HG03442 (cell line): Measurements from ENCODE around the gene SIRT6.
"Not testable (repeated sequence)": the region's sequence is repeated elsewhere in the genome, so short reads cannot be mapped to it uniquely, and the experiment has no call there.

Experiments
- ATAC-seq: cut with Tn5 transposase; IDR thresholded peaks from one replicate; pipeline ENCODE4 v1.9.1; 2021; ENCODE audit warnings: mild to moderate bottlenecking, moderate library complexity; ENCODE audit not compliant: unreplicated experiment

SIRT6 gene

DNA sequence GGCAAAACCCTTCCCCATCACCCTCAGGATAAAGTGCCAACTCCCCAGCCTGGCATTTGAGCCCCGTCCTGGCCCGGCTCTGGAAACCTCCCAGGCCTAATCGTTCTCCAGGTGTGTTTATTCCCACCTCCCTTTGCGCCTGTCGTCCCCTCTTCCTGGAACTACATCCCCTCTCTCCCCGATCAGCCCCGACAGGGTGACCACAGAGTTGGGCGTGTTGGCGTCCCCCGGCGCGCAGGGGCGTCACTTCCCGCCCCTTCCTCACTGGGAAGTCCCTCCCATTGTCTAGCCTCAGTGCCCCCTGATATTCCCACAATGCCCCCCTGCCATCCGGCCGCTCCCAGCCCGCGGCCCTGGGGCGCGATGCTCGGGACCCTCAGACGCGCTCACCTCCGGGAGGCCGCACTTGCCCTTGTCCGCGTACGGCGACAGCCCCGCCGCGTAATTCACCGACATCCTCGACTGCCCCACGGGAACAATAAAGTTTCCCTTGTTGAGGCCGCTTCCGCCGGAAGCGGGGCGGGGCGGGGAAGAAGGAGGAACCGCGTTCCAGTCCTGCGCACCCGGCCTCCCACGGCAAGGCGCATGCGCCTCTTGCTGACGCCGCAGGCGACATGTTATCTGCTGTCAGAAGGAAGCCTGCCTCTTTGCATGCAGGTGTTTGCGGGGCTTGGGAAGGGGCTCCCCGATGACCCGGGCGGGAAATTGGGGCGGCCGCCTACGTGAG, at the start of gene SIRT6, which contains the start of gene ANKRD24:
Gene SIRT6 (minus strand): TSS at position 480 of the 727 bp plus-strand sequence. CDS start 24 bp downstream, at position 456.
Gene ANKRD24 (plus strand): TSS at position 606 of the 727 bp plus-strand sequence. CDS start 3,737 bp downstream, outside the sequence.
- peak; percentile 65 for ATAC-seq

DNA sequence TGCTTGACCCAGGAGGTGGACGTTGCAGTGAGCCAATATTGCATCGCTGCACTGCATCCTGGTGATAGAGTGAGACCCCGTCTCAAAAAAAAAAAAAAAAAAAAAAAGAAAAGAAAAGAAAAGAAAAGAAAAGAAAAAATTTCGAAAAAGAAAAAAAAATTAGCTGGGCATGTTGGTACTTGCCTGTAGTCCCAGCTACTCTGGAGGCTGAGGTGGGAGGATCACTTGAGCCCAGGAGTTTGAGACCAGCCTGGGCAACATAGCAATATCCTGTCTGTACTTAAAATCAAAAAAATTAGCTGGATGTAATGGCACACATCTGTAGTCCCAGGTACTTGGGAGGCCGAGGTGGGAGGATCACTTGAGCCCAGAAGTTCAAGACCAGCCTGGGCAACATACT, 49.8 kb upstream of the SIRT6 start:
- ATAC-seq: not testable (repeated sequence)

DNA sequence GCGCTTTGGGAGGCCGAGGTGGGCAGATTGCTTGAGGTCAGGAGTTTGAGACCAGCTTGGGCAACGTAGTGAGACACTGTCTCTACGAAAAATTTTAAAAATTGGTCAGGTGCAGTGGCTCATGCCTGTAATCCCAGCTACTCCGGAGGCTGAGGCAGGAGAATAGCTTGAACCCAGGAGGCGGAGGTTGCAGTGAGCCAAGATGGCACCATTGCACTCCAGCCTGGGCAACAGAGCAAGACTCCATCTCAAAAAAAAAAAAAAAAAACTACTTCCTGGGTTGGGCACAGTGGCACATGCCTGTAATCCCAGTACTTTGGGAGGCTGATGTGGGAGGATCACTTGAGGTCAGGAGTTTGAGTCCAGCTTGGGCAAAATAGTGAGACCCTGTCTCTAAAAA, 49.2 kb upstream of the SIRT6 start:
- ATAC-seq: not testable (repeated sequence)

DNA sequence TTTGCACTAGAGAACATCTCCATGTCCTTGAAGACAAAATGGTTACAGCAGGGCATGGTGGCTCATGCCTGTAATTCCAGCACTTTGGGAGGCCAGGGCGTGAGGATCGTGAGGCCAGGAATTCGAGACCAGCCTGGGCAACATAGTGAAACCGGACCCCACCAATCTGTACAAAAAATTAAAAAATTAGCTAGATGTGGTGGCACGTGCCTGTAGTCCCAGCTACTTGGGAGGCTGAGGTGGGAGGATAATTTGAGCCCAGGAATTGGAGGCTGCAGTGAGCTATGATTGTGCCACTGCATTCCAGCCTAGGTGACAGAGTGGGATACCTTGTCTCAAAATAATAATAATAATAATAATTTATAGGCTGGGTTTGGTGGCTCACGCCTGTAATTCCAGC, 47.9 kb upstream of the SIRT6 start:
- not testable (repeated sequence) for ATAC-seq

DNA sequence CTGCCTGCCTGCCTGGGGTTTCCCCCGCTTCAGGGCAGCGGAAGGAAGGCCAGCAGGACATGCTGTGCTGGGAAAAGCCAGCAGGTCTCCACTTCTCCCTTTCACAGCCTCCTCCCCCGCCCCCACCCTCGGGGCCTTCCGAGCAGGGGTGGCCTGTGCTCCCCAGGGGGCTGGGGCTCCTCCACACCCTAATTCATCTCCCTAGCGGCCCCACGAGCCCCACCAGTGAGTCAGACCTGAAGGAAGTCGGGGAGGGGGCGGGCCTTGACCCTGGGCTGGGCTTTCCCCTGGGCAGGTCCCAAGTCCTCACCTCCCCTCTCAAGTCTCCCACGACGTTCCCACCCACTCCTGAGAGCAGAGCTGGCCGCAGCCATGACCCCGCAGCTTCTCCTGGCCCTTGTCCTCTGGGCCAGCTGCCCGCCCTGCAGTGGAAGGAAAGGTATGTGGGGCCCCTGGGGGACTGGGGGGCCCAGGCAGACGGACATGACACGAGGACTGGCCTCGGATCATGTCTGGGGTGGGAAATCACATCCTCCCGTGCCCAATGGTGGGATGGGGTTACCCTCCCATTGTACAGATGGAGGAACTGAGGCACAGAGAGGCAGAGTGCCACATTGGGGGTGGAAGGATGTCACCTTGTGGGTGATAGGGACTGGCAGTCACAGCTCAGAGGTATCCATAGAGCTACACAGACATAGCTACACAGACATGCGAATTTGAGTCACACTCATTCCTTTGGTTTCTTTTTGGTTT, 47.0 kb upstream of the SIRT6 start, which contains the start of gene EBI3:
Gene EBI3 (plus strand): TSS at position 345 of the 753 bp plus-strand sequence. CDS start 28 bp downstream, at position 373.
- ATAC-seq: no peak

DNA sequence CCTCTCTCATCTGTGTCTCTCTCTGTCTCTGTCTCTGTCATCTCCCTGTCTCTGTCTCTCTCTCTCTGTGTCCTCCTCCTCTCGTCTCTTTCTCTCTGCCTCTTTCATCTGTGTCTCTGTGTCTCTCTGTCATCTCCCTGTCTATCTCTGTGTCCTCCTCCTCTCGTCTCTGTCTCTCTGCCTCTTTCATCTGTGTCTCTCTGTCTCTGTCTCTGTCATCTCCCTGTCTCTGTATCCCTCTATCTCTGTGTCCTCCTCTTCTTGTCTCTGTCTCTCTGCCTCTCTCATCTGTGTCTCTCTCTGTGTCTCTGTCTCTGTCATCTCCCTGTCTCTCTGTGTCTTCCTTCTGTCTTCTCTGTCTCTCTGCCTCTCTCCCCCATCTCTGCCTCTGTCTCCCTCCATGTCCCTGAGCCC, 46.4 kb upstream of the SIRT6 start:
- ATAC-seq: no peak

DNA sequence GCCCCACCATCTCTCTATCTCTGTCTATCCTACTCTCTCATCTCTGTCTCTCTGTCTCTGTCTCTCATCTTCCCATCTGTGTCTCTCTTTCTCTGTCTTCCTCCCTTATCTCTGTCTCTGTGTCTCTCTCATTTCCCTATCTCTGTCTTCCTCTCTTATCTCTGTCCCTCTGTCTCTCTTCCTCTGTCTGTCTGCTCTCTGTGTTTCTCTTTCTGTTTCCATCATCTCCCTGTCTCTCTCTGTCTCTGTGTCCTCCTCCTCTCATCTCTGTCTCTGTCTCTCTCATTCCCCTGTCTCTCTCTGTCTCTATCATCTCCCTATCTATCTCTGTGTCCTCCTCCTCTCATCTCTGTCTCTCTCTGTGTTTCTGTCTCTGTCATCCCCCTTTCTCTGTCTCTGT, 45.4 kb upstream of the SIRT6 start:
- ATAC-seq: no peak

DNA sequence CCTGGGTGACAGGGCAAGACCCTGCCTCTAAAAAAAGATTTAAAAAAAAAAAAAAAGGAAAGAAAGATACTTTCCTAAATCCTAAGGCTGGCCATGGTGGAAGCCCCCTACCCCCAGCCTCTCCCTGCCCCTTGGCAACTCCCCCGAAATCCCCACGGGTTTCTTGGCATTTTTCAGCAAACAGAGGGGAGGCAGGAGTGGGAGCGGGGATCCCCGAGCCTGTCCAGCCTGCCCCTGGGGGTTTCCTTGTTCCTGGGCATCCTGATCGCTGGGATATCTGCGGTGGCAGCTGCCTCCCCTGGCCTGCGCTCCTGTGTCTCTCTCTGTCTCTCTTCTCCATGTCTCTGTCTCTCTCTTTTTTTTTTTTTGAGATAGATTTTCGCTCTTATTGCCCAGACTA, 43.5 kb upstream of the SIRT6 start:
- ATAC-seq: no peak

DNA sequence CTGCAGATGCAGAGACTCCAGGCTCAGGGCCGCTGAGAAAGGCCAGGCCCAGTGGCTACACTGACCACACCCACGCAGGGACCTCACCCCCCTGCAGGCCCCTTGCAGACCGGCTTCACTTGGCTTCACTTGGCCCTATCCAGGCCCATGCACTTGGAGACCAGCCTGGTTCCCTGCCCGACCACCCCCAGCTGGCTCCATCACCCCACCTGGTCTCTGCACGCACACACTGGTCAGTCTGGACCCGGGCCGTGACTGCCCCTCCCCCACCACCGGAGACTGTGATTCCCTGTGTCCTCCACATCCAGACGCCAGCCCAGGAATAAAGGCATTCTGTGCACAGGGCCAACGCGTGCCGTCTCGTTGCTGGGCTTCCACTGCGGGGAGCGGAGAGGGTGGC, 42.1 kb upstream of the SIRT6 start:
- ATAC-seq: no peak

DNA sequence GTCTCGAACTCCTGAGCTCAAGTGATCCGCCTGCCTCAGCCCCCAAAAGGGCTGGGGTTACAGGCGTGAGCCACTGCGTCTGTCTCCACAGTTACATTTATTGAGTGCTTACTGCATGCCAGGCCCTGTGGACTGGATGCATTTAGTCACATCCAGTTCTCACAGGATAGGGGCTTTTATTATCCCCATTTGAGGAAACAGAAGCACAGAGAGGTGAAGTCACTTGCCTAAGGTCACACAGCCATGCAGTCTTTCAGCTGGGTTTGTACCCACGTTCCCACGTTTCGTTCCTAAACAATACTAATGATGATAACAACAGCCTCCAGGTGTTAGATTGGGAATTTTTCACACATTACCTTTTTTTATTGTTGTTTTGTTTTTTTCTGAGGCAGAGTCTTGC, 37.8 kb upstream of the SIRT6 start:
- ATAC-seq: no peak

DNA sequence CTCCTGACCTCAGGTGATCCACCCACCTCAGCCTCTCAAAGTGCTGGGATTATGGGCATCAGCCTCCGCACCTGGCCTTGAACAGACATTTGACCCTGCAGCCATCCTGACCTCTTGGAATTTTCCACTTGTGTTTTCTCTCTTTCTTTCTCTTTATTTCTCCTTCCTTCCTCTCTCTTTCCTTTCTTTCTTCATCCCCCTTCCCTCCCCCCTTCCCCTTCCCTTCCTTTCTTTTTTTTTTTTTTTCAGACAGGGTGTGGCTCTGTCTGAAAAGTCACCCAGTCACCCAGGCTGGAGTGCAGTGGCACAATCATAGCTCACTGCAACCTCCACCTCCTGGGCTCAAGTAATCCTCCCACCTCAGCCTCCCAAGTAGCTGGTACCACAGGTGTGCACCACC, 36.2 kb upstream of the SIRT6 start:
- ATAC-seq: not testable (repeated sequence)

DNA sequence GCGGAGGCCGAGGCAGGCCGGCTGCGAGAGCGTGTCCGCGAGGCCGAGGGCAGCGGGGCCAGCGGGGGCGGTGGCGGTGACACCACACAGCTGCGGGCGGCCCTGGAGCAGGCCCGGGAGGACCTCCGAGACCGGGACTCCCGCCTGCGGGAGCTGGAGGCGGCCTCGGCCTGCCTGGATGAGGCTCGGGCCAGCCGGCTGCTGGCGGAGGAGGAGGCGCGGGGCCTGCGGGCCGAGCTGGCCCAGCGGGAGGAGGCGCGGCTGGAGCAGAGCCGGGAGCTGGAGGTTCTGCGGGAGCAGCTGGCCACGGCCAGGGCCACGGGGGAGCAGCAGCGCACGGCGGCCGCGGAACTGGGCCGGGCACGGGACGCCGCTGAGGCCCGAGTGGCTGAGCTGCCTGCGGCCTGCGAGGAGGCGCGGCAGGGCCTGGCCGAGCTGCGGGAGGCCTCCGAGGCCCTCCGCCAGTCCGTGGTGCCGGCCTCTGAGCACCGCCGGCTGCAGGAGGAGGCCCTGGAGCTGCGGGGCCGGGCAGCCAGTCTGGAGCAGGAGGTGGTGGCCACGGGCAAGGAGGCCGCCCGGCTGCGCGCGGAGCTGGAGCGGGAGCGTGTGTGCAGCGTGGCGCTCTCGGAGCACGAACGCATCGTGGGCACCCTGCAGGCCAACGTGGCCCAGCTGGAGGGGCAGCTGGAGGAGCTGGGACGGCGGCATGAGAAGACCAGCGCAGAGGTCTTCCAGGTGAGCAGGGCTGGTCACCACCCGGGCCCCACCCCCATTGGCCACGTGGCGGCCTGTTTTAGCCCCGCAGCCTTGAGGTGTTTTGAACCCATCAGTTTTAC, 35.3 kb upstream of the SIRT6 start:
- ATAC-seq: no peak

DNA sequence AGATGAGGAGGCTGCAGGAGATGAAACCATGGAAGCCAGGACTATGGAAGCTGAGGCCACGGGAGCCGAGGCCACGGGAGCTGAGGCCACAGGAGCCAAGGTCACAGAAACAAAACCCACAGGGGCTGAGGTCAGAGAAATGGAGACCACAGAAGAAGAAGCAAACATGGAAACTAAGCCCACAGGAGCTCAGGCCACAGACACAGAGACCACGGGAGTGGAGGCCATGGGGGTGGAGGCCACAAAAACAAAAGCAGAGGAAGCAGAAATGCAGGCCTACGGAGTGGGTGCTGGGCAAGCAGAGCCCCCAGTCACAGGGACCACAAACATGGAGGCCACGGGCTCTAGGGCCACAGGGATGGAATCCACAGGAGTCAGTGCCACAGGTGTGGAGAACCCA, 34.5 kb upstream of the SIRT6 start:
- no peak for ATAC-seq

DNA sequence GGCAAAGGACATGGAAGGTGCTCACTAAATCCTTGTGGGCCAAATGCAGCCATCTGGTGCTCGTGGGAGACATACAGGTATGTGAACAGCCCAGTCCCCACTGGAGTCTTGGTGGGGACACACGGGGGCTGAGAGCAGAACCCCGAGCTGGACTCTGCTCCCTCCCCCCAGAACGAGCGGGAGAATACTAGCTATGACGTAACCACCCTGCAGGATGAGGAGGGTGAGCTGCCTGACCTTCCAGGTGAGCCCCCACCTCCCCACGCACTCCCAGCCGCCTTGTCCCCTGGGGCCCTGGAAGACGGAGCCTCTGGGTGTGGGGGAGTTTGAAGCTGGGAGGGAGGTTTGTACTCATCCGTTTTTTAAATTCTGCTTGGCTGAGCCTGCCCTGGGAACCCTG, 33.4 kb upstream of the SIRT6 start:
- no peak for ATAC-seq

DNA sequence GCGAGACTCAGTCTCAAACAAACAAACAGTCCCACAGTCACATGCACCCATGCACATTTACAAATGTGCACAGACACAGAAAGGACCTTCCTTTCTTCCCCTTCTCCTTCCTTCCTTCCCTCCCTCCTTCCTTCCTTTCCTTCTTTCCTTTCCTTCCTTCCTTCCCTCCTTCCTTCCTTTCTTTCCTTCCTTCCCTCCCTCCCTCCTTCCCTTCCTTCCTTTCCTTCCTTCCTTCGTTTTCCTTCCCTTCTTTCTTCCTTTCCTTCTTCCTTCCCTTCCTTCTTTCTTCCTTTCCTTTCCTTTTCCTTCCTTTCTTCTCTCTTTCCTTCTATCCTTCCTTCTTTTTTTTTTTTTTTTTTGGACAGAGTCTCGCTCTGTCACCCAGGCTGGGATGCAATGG, 30.8 kb upstream of the SIRT6 start:
- no peak for ATAC-seq

DNA sequence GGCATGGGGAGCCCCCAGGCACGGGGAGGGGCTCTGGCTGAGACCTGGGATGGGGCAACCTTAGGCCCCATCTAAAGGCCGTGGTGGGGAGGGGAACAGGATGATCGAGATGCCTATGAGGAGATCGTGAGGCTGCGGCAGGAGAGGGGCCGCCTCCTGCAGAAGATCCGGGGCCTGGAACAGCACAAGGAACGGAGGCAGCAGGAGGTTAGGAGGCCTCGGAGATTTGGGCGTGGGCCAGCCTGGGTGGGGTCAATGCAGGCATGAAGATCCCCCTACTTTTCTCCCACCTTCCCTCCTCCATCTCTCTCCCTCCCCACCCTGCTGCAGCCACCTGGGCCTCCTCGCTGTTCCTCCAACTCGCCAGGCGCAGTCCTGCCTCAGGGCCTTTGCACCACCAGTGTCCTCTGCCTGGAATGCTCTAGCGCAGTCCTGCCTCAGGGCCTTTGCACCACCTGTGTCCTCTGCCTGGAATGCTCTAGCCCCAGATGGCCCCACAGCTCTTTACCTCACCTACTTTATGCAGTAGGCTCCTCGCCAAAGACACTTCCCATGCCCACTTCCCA, 27.9 kb upstream of the SIRT6 start:
- no peak for ATAC-seq

DNA sequence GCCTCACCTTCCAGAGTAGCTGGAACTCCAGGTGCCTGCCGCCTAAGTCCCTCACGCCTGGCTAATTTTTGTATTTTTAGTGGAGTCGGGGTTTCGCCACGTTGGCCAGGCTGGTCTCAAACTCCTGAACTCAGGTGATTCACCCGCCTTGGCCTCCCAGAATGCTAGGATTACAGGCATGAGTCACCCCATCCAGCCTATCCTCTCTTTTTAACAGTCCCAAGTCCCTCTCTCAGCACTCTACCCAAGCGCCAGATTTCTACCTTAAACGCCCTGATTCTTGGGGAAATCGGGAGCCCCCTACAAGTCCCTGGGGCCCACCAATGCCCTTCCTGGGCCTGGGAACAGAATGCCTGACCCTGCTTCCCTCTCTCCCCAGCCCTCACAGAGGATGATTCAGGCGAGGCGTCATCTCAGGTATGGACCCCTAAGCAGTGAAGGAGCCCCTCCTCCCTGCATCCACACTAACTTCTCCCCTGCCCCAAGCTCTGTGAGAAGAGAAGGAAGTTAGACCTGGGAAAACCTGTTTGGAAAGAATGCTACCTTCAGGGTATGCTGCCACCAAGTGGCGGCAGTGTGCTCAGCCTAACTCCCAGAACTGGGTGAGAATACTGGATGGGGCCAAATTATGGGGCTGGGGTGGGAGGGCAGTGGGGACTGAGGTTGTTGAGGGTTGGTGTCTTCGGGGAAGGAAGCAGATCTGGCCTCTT, 26.2 kb upstream of the SIRT6 start:
- ATAC-seq: no peak

DNA sequence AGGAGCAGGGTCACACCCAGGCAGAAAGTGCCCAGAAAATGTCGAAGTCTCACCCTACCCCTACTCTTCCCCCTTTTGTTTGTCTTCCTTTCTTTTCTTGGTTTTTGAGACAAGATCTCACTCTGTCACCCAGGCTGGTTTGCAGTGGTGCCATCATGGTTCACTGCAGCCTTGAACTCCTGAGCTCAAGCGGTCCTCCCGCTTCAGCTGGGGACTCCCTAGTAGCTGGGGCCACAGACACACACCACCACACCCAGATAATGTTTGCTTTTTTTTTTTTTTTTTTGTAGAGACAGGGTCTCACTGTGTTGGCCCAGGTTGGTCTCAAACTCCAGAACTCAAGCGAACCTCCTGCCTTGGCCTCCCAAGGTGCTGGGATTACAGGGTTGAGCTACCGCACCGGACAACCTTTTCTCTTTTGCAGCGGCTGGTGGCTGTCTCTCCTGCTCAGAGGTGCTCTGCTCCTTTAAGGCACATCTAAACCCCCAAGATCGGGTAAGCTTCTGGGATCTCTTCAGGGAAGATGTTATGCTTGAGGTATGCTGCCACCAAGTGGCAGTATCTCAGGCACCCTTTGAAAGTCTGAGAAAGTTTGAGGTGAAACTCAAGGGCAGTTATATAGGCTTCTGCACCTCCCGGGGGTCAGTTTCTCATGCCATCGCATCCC, 24.6 kb upstream of the SIRT6 start:
- no peak for ATAC-seq

DNA sequence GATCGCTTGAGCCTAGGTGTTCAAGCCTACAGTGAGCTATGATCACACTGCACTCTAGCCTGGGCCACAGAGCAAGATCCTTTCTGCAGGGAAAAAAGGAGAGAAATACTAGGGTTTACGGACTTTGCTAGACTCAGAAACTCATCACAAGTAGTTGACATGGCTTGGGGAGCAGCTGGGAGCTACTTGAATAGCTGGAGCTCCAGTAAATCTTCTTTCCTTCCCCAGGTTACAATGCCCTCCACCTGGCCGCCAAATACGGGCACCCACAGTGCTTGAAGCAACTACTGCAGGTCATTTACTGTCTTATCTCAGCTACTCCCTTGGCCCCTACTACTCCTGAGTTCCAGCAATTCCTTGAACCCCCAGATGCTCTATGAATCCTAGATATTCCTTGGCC, 19.4 kb upstream of the SIRT6 start:
- ATAC-seq: no peak
